CD14-positive monocyte (primary cell): ENCODE results near the gene S100A5. TPM values are rescaled to one million over a fixed set of nuclear protein-coding genes. Genes with fewer than 3 reads are reported as not detected.

Experiments used
- DNase-seq, 3 donors: peaks; one replicate each; pipeline ENCODE4 v3.0.0-alpha.2; 2011 to 2022
- H2AFZ ChIP-seq: 2 replicates; pipeline ENCODE4 v1.6.0; 2012; ENCODE audit warnings: mild to moderate bottlenecking, low read depth, low read length, inconsistent platforms; ENCODE audit not compliant: insufficient read depth, poor library complexity, severe bottlenecking
- H3K27ac ChIP-seq, 2 donors: 1 replicate in 1 of 2; 2 replicates in 1 of 2; pipeline ENCODE4 v1.5.1; 2012 to 2013; ENCODE audit warnings: low read length in 2 of 2, control low read depth in 1 of 2, inconsistent platforms in 1 of 2, low read depth in 1 of 2, mild to moderate bottlenecking in 1 of 2
- H3K27me3 ChIP-seq, 2 donors: one replicate each; pipeline versions ENCODE4 v1.6.0 to v1.6.1; 2011 to 2013; ENCODE audit warnings: low read length in 2 of 2; ENCODE audit not compliant: control insufficient read depth in 2 of 2, insufficient read depth in 2 of 2
- H3K36me3 ChIP-seq, 2 donors: replicated peaks in 1 of 2; 1 replicate in 1 of 2; 2 replicates in 1 of 2; pipeline versions ENCODE4 v1.5.1 to v1.6.1; 2012 to 2013; ENCODE audit warnings: low read length in 2 of 2, control low read depth in 1 of 2, inconsistent platforms in 1 of 2, mild to moderate bottlenecking in 1 of 2; ENCODE audit not compliant: insufficient read depth in 2 of 2, control insufficient read depth in 1 of 2
- H3K4me1 ChIP-seq, 2 donors: 1 replicate in 1 of 2; 2 replicates in 1 of 2; pipeline versions ENCODE4 v1.5.1 to v1.6.1; 2012 to 2013; ENCODE audit warnings: low read length in 2 of 2, control low read depth in 1 of 2, inconsistent platforms in 1 of 2, mild to moderate bottlenecking in 1 of 2, moderate library complexity in 1 of 2; ENCODE audit not compliant: insufficient read depth in 2 of 2, control insufficient read depth in 1 of 2
- H3K4me2 ChIP-seq: replicated peaks from 2 replicates; pipeline ENCODE3; 2012; ENCODE audit warnings: low read length, moderate library complexity, mild to moderate bottlenecking; ENCODE audit not compliant: poor library complexity, severe bottlenecking; ENCODE audit errors: extremely low read depth
- H3K4me3 ChIP-seq, 3 experiments: fragments of 200-600 bp in 1 of 3; sonication (generic) in 1 of 3; replicated peaks in 1 of 3; 1 replicate in 2 of 3; 2 replicates in 1 of 3; pipeline ENCODE4 v1.5.1; 2011 to 2013; ENCODE audit warnings: low read length in 3 of 3, mild to moderate bottlenecking in 3 of 3, control low read depth in 2 of 3, low read depth in 2 of 3, inconsistent platforms in 1 of 3, moderate library complexity in 1 of 3
- H3K79me2 ChIP-seq: 2 replicates; pipeline ENCODE4 v1.6.0; 2012; ENCODE audit warnings: mild to moderate bottlenecking, control low read depth, inconsistent platforms, low read length, moderate library complexity; ENCODE audit not compliant: insufficient read depth
- H3K9ac ChIP-seq: 2 replicates; pipeline ENCODE4 v1.6.0; 2017; ENCODE audit warnings: low read length, mild to moderate bottlenecking; ENCODE audit not compliant: insufficient read depth, poor library complexity, severe bottlenecking
- H3K9me3 ChIP-seq, 2 donors: replicated peaks in 1 of 2; 1 replicate in 1 of 2; 2 replicates in 1 of 2; pipeline versions ENCODE4 v1.5.1 to v1.6.1; 2012 to 2013; ENCODE audit warnings: low read length in 2 of 2, control low read depth in 1 of 2; ENCODE audit not compliant: control insufficient read depth in 1 of 2, insufficient read depth in 1 of 2
- H4K20me1 ChIP-seq: 2 replicates; pipeline ENCODE4 v1.6.0; 2012; ENCODE audit warnings: mild to moderate bottlenecking, low read length, control low read depth, moderate library complexity; ENCODE audit not compliant: insufficient read depth
- H3K27ac Mint-ChIP-seq, 7 donors: one replicate each; pipeline ENCODE4 v1.8.0; 2020; ENCODE audit warnings: mild to moderate bottlenecking in 7 of 7, mixed read lengths in 7 of 7, moderate library complexity in 6 of 7, inconsistent platforms in 2 of 7
- H3K27me3 Mint-ChIP-seq, 3 donors: one replicate each; pipeline ENCODE4 v1.8.0; 2021 to 2022; ENCODE audit warnings: low read depth in 3 of 3, mild to moderate bottlenecking in 3 of 3, mixed read lengths in 3 of 3, moderate library complexity in 3 of 3, inconsistent platforms in 1 of 3
- H3K36me3 Mint-ChIP-seq, 2 donors: one replicate each; pipeline ENCODE4 v1.8.0; 2020; ENCODE audit warnings: mixed read lengths in 2 of 2, inconsistent platforms in 1 of 2, mild to moderate bottlenecking in 1 of 2
- H3K4me1 Mint-ChIP-seq: one replicate; pipeline ENCODE4 v1.8.0; 2020; ENCODE audit warnings: mild to moderate bottlenecking, mixed read lengths
- H3K4me3 Mint-ChIP-seq, 2 donors: one replicate each; pipeline ENCODE4 v1.8.0; 2020; ENCODE audit warnings: mild to moderate bottlenecking in 2 of 2, mixed read lengths in 2 of 2, moderate library complexity in 1 of 2
- H3K9me3 Mint-ChIP-seq, 7 donors: one replicate each; pipeline ENCODE4 v1.8.0; 2020 to 2022; ENCODE audit warnings: mixed read lengths in 7 of 7, mild to moderate bottlenecking in 6 of 7, moderate library complexity in 6 of 7, inconsistent platforms in 2 of 7
- CTCF ChIP-seq: fragments of 200-600 bp; IDR thresholded peaks from one replicate; pipeline ENCODE4 v1.8.0; 2022; ENCODE audit warnings: antibody characterized with exemption, mild to moderate bottlenecking
- WGBS: methylation state at CpG from one replicate; pipeline ENCODE4 v1.1.5; 2013; ENCODE audit warnings: missing lambda C conversion rate; ENCODE audit not compliant: insufficient coverage; 5-methylcytosine and 5-hydroxymethylcytosine counted together
- intact Hi-C, 2 donors: fragments of 100-400 bp; cut with micrococcal nuclease; formaldehyde crosslinking; loops; one replicate each; pipeline versions ENCODE4 v1.15.0 to v1.15.1; 2023
- polyA plus RNA-seq, 3 donors: library from polyadenylated mRNA; depleted of rRNA in 1 of 3; unstranded in 2 of 3; stranded (reverse) in 1 of 3; fragments of 300-500 nt in 2 of 3; fragments of >200 nt in 1 of 3; fragmentation: Illumina TruSeq in 2 of 3; gene quantifications; 1 replicate in 2 of 3; 2 replicates in 1 of 3; pipeline ENCODE4 v1.2.3, GENCODE V29; 2012 to 2021

The S100A5 gene
- polyA plus RNA-seq, 3 donors: 1.4 to 2.1 TPM; not detected in 1

GRCh38 chr1:153490272-153491051 lies 50.3 kb downstream of the S100A5 start:
- Mint-ChIP-seq H3K27ac (peak overlapping the region in 4 of 7 donors; percentile 9 to 81 (median 55)), H3K36me3 (no peaks in the 10 kb centered on the region), H3K4me1 (peaks cover 12% of the 10 kb centered on the region), H3K27me3 (peaks cover 0 to 13% (median 3%) of the 10 kb centered on the region in 3 donors), H3K9me3 (peaks cover 0 to 2% (median 0%) of the 10 kb centered on the region in 7 donors), H3K4me3 (no peak overlapping the region)
- Histone ChIP-seq H3K27me3 (no peaks in the 10 kb centered on the region), H4K20me1 (no peaks in the 10 kb centered on the region), H3K4me2 (no peak overlapping the region), H3K9me3 (no peaks in the 10 kb centered on the region), H3K27ac (no peak overlapping the region), H3K4me3 (no peak overlapping the region), H2AFZ (no peak overlapping the region), H3K9ac (no peak overlapping the region), H3K4me1 (peaks cover 13 to 17% of the 10 kb centered on the region in 2 donors), H3K79me2 (no peaks in the 10 kb centered on the region), H3K36me3 (no peaks in the 10 kb centered on the region)
- no peak for TF ChIP-seq CTCF
- peak; percentile 45 to 80 (median 50) for DNase-seq
- intact Hi-C loops: loop anchor here in 1 of 2 donors (10.0 kb wide), 1 partner anchor 76 kb away; the partner anchor contains the start of gene S100A7A
- WGBS: 40% methylated on average over 6 of the region's 12 CpGs

GRCh38 chr1:153488731-153489130 lies 52.0 kb downstream of the S100A5 start:
- WGBS: 43% methylated on average over 2 of the region's 4 CpGs
- DNase-seq: no peak
- Histone ChIP-seq H2AFZ (no peak overlapping the region), H3K9me3 (no peaks in the 10 kb centered on the region), H3K36me3 (no peaks in the 10 kb centered on the region), H4K20me1 (no peaks in the 10 kb centered on the region), H3K79me2 (no peaks in the 10 kb centered on the region), H3K4me3 (no peak overlapping the region), H3K9ac (no peak overlapping the region), H3K27ac (no peak overlapping the region), H3K27me3 (no peaks in the 10 kb centered on the region), H3K4me1 (peaks cover 13 to 17% of the 10 kb centered on the region in 2 donors), H3K4me2 (no peak overlapping the region)
- H3K27ac Mint-ChIP-seq: no peak overlapping the region
- H3K4me3 Mint-ChIP-seq: no peak overlapping the region
- intact Hi-C loops: no loop called here
- no peak for TF ChIP-seq CTCF
- no peaks in the 10 kb centered on the region for H3K36me3 Mint-ChIP-seq
- peaks cover 0 to 2% (median 0%) of the 10 kb centered on the region in 7 donors for H3K9me3 Mint-ChIP-seq
- H3K4me1 Mint-ChIP-seq: peaks cover 10% of the 10 kb centered on the region
- peaks cover 6 to 19% (median 6%) of the 10 kb centered on the region in 3 donors for H3K27me3 Mint-ChIP-seq
